CD4-positive, alpha-beta T cell treated with Interleukin-15 for 1 hour (primary cell): Measurements from ENCODE around the gene C11orf24.
"Not testable (repeated sequence)": the region's sequence is repeated elsewhere in the genome, so short reads cannot be mapped to it uniquely, and the experiment has no call there.

Experiments
- DNase-seq: peaks from one replicate; pipeline ENCODE4 v3.0.0-alpha.2; 2020

C11orf24 gene

DNA sequence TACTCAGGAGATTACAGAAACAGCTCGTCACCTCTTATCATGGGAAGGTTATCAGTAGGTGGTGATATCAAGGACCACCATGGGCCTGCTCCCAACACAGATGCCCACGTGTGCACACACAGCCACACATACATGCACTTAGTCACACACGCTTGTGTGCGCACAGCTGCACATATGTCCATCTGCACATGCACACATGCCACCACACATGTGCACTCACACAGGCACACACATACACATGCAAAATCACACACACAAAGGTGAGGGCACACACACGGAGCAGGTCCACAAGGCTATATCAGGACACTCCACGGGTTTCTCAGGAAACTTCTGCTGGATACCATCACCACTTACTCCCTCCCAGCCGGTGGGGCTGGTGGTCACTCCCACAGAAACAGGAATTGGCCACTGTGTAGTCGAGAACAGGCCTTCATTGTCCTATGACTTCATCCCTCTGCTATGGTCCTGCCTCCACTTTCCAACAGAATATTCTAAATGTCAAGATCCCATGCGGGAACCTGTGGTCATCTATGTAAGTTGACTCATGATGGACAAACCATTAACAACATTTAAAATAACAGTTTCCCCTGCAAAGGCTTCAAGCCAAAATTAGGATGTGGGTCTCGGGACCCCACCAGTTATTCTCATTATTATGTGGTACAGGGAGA, 2.2 kb downstream of the C11orf24 start:
- DNase-seq, result no peak

- DNase-seq, result no peak
Observed at GRCh38 chr11:68267881-68268240, 3.9 kb downstream of the C11orf24 start.

DNA sequence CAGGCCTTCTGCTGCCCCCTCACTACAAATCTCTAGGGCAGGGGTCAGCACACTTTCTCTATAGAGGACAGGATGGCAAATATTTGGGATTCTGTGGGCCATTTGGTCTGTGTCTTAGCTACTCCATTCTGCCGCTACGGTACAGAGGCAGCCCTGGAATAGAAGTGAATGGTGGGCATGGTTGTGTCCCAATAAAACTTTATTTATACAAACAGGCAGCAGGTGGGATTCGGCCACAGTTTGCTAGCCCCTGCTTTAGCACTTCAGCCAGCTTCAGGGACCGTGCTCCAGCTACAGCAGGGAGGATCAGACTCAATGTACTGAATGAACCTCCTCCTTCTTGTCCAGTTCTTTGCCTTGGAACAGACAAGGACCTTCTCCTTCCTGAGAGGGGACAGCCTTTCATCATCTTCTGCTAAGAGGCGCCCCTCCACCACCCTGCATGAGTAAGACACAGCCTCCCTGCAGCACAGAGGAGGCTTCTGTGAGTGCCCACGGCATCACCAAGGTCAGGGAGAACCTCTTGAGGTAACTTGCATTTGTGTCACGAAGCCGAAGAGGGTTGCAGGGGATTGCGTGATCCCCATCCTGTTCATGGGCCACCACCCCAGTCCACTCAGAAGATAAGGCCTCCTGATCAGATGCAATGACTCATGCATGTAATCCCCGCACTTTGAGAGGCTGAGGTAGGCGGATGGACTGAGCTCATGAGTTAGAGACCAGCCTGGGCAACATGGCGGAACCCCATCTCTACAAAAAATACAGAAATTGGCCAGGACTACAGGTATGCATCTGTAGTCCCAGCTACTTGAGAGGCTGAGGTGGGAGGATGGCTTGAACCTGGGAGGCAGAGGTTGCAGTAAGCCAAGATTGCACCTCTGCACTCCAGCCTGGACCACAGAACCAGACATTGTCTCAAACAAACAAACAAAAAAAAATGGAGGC, 4.6 kb downstream of the C11orf24 start:
- DNase-seq, result peak; percentile 21

DNA sequence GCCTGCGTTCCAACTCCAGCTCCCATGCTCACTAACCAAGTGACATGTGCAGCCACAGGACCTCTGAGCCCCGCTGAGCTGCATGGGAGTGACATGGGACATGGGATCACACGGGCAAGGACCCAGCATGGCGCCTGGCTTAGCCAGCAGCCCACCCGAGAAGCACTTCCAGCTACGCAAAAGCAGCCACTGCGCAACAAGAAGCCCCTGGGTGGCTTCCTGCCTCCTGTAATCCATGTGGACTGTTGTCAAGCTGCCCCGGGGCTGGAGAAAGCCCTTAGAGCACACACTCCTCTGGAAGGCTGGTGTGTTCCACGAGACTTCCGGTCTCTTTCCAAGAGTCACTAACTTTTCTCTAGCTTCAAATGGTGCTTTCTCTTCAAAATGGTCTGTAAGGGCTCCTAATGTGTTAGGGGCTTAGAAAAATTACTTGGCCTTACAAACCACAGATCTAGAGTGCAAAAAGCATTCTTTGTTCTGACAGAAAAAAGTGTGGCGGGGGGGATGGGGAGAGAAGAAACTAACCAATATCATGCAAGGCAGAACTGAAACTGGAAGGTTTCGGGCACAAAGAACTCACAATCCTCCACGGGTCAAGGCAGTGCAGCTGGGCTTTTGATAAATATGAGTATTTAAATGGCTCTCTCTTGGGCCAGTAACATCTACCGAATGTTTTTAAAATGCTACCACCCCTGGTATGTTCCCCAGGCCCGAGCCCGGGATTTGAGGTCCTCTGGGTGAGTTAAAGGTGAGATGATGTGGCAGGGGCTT, 5.5 kb downstream of the C11orf24 start:
- DNase-seq, result no peak

DNA sequence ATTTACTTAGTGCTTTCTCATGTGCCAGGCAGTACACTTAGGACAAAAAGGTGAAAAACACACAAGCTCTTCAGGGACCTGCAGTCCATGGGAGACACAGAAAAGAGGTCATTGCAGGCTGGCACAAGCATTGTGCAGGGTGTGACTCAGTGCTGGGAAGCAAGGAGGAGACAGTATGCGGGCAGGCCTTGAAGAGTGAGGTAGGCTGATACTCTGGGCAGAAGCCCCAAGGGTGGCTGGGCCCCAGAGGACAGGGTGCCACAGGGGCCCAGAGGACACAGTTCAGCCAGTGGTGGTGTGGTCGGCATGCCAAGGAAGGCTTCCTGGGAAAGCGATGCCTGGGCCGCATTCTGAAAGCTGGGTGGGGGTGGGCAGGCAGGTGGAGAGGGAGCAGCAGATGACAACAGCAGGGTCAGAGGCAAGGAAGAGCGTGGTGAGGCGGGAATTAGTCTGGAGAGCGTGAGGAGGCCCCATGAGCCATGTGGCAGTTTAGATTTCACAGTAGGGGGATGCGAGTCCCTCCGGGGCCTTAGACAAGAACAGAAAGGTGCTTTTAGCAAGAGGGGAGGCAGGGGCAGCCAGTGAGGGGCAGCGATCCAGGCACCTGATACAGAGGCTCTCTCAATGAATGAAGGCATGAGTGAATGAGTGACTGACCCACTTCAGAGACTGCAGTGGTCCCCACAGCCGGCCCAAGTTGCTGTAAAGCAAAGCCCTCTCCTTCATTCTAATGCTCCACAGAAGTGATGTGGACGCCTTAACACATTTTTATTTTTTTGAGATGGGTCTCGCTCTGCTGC, 6.8 kb downstream of the C11orf24 start:
- DNase-seq, result no peak

DNA sequence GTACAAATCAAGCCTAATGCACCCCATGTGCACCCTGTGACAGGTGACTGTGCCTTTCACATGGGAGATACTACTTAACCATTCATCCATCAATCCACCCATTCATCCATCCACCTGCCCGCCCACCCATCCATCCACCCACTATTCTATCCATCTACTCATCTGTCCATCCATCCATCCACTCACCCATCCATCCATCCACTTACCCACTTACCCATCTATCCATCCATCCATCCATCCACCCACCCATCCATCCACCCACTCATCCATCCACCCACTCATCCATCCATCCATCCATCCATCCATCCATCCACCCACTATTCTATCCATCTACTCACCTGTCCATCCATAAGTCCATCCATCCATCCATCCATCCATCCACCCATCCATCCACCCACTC, 7.5 kb downstream of the C11orf24 start:
- DNase-seq, result no peak

- DNase-seq, result no peak
Observed at GRCh38 chr11:68263444-68264035, 8.2 kb downstream of the C11orf24 start.

GRCh38 chr11:68262544-68262827, 9.3 kb downstream of the C11orf24 start:
- no peak for DNase-seq

- no peak for DNase-seq
Observed at GRCh38 chr11:68261749-68262543, 9.8 kb downstream of the C11orf24 start.

GRCh38 chr11:68261006-68261405, 10.8 kb downstream of the C11orf24 start:
- DNase-seq, result no peak

GRCh38 chr11:68260484-68260883, 11.3 kb downstream of the C11orf24 start:
- DNase-seq, result no peak

- no peak for DNase-seq
Observed at GRCh38 chr11:68259122-68259959, 12.4 kb downstream of the C11orf24 start.

- no peak for DNase-seq
Observed at GRCh38 chr11:68258363-68258765, 13.4 kb downstream of the C11orf24 start.

GRCh38 chr11:68257477-68258362, 14.1 kb downstream of the C11orf24 start:
- DNase-seq, result peak; percentile 90

DNA sequence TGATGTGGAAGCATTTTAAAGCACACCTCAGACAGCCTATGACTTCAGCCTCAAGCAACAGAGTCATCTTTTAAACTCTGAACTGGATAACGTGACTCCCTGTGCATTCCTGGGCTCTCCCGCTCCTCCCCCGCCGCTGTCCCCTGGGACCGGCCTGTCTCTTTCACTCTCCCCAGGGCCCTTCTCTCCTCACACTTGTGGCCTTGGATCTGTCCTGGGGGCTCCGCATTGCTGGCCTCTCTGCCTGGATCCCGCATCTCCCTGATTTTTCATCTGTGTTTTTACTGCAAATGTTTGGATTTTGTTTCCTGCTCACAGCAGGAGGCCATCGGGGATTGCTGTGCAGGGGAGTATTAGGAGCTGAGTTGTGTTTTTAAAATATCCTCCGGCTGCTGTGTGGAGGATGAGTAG, 15.4 kb downstream of the C11orf24 start:
- DNase-seq, result no peak

- DNase-seq, result no peak
Observed at GRCh38 chr11:68255526-68255925, 16.2 kb downstream of the C11orf24 start.

DNA sequence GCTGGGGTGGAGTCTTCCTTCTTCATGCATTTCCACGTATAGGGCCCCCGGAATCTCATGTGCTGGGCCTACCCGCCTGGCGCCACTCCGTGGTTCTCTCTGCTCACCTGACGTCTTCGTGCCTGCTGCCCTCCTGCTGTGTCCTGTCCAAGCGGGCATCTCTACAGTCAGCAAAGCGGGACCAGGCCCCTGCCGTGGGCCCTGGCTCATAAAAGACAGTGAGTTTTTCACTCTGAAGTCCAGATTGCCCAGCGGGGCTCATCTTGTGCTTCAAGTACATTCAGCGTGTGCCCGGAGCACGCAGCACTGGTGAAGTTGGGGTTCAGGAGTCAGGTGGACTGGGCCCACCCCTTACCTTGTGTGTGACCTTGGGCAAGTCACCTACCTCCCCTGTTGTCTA, 17.4 kb downstream of the C11orf24 start:
- DNase-seq, result no peak

DNA sequence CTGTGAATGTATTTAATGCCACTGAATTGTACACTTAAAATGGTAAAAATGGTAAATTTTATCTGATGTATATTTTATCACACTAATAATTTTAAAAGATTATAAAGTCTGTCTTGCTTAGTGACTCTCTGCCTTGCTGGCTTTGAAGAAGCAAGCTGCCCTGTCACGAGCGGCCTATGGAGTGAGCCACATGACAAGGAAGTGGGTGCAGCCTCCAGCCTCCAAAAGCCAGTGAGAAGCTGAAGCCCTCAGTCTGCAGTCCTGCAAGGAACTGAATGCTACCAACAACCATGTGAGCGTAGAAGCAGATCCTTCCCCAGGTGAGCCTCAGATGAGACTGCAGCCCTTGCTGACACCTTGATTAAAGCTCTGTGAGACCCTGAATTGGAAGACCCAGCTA, 20.0 kb downstream of the C11orf24 start:
- no peak for DNase-seq

- not testable (repeated sequence) for DNase-seq
Observed at GRCh38 chr11:68244912-68245311, 26.9 kb downstream of the C11orf24 start.

GRCh38 chr11:68243847-68244246, 27.9 kb downstream of the C11orf24 start:
- DNase-seq, result not testable (repeated sequence)
